ENCODE measurements around the gene ZNF397.

Gene ZNF397

DNA sequence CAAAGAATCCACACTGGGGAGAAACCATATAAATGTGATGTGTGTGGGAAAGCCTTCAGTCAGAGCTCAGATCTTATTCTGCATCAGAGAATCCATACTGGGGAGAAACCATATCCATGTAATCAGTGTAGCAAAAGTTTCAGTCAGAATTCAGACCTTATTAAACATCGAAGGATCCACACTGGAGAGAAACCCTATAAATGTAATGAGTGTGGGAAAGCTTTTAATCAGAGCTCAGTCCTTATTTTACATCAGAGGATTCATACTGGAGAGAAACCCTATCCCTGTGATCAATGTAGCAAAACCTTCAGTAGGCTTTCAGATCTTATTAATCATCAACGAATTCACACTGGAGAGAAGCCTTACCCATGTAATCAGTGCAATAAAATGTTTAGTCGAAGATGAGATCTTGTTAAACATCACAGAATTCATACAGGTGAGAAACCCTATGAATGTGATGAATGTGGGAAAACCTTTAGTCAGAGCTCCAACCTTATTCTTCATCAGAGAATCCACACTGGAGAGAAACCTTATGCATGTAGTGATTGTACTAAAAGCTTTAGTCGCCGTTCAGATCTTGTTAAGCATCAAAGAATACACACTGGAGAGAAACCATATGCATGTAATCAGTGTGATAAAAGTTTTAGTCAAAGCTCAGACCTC, 65.9 kb downstream of the ZNF397 start:
- DNase-seq = no peak
